RCC 7860 (cell line): ENCODE measurements around the gene C1orf35.
A peak's percentile ranks its signal among the peaks of the same experiment; 100 is the strongest.
"Not testable (repeated sequence)": the region's sequence is repeated elsewhere in the genome, so short reads cannot be mapped to it uniquely, and the experiment has no call there.

Experiments
- DNase-seq: peaks from one replicate; pipeline ENCODE4 v3.0.0-alpha.2; 2015; ENCODE audit warnings: low spot score
- FAIRE-seq: peaks from 2 replicates; lab custom pipeline; 2012; peaks lifted over from hg19 to GRCh38; lab: Jason Lieb, UNC

The C1orf35 gene

DNA sequence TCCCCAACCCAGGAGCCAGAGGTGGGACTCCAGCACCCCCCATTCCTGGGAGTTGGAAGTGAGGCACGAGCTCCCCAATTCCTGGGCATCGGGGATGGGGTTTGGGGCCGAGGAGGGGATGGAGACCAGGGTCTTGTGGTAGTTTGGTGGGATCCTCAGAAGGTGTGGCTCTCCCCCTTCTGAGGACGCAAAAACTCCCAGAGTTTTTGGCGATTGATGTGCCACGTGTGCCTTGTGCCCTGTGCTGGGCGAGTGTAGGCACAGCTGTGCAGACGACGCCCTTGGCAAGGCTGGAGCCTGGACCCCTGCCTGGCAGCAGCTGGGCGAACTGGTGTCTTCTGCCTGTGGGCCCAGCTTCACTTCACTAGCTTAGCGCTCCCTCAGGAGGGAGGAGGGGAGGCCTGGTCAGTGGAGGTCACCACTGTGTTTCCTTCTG, 39.6 kb upstream of the C1orf35 start:
- no peak for DNase-seq
- no peak for FAIRE-seq

DNA sequence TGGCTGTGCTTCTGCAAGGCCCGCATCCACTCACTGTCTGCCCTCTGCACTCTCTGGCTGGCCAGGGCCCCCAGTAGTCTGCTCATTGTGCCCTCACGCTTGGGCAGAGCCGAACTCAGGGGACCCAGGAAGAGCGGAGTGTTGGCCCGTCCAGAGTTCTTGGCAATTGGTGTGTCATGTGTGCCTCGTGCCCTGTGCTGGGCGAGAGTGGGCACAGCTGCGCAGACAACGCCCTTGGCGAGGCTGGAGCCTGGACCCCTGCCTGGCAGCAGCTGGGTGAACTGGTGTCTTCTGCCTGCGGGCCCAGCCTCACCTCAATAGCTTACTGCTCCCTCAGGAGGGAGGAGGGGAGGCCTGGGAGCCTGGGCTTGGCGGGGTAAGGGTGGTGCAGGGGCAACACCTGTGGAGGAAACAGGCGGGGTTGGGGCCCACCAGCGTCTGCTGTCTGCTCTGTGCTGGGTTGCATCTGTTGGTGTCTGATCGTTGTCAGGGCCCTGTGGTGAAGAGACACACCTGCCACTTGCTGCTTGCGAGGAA, 39.1 kb upstream of the C1orf35 start:
- FAIRE-seq = no peak

DNA sequence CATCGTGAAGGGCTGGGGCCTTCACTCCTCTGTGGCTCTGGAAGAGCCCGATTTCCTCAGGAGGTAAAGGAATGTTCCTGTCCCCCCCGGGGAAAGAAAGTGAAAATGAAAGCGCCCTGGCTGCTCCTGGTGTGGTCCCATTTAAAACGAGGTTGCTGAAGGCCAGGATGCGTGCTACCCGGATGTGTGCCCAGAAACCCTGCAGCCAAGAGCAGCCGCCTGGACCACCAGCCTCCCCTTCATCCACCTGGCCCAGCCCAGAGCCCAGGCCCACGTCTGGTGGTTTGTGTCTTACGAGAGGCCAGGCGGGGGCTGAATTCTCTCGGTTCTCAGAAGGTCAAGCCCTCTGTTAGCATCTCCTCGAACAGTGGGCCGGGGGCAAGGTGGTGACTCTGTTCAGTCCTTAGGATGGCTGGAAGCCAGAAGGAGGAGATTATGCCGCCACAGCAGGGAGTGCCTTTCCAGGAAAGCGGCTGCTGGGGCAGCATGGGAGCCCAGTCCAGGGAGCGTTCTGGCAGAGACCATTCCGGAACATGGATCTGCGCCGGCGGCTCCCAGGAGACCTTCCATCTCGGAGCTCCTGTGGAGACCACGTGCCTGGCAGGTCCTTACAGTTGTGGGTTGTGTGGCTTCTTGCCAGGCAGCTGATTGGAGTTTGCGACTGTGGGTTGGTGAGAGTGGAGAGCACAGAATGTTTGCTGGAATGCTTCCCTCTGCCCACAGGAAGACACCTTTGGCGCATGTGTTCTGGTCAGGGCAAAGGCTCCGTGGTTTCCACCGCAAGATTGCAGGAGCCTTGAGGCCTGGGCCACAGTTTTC, 38.3 kb upstream of the C1orf35 start:
- peak; percentile 88 for DNase-seq

More for the DNA sequence above, 39.1 kb upstream of the C1orf35 start:
- no peak for DNase-seq

DNA sequence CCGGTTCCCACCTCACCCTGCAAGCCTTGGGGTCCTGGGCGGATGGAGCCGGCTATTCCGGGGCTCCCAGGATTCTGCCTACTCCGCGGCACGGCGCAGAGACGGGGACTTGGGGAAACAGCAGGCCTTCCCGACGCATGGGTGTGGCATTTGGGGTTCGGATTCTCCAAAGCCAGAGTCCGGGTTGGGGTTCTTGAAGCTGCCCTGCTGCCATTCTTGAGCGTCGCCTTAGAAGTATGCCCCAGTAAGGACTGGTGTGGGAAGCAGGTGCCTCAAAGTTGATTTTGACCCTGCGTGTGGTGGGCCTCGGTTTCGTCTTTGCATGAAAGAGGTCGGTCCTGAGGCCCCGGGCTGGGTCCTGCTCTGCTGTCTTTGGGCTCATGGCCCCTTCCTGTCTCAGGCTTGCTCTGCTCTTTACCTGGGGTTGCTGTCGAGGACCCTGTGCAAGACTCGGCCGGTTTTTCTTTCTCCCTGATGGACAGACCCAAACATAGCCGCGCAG, 37.6 kb upstream of the C1orf35 start:
- no peak for FAIRE-seq
- DNase-seq = no peak

More for the DNA sequence above, 38.3 kb upstream of the C1orf35 start:
- FAIRE-seq = peak; percentile 81

DNA sequence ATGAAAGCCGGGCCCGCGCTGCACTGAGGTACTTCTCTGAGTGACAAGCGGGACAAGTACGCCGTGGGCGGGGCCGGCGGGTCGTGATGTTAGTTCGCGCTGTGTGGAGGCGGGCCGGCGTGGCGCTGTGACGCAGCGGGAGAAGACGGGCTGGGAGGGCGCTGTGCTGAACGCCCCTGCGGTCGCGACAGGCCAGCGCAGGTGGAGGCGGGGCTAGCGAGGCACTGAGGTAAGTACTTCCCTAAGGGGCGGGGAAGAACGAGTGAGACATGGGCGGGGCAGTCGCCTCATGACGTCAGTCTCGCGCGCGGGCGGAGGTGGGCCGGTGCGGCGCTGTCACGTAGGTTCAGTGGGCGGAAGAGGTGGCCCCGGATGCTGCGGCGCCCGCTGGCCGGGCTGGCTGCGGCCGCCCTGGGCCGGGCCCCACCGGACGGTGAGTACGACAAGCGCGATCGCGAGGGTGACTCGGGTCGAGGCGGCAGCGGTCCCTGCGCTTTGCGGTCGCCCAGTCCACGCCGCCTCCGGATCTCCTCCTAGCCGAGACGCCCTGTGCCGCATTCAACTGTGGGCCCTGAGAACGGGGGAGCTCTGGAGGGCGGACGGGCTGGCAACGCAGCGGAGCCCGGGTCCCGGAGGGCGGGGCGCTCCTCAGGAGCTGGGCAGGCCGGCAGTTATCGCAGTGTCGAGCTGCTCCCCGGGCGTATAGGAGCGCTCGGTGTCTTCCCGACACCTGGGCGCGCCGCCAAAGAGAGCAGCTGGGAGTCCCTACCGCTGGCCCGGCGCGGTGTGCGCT, 37.0 kb upstream of the C1orf35 start, which contains the start of gene GUK1:
GUK1 (plus strand) TSS at position 349 of the 793 bp plus-strand sequence; CDS start at position 373, 24 bp downstream.
- DNase-seq (peak; percentile 99), FAIRE-seq (peak; percentile 73)

DNA sequence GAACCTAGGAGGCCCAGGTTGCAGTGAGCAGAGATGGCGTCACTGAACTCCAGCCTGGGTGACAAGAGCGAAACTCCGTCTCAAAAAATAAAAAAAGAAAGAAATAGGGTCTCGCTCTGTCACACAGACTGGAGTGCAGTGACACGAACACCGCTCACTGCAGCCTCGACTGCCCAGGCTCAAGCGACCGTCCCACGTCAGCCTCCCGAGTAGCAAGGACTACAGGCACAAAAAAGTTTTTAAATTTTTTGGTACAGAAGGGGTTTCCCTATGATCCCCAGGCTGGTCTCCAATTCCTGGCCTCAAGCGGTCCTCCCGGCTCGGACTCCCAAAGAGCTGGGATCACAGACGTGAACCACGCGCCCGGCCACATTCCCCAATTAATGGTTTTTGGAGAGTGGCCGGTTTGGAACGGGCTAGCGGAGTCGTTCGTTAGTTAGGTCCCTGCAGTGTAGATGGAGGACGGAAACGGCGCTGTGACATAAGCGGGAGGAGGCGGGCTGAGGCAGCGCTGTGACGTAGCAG, 36.3 kb upstream of the C1orf35 start:
- DNase-seq (no peak), FAIRE-seq (no peak)

DNA sequence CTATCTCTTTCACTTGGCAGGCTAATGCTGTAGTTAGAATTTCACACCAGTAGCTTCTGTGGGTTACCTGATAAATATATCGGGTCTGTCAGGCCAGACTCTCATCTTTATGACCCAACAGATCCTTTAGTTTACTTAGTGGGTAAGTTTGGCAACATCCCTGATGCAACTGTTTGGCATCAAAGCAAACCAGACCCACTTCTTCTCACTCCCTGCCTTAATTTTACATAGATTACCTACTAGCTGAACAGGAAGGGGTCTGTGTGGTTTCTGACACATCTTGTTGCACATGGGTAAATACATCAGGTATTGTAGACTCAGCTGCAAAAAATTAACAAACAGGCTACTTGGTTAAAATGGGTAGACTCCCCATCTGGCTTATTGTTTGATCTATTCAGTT, 33.8 kb upstream of the C1orf35 start:
- FAIRE-seq (no peak), DNase-seq (no peak)

DNA sequence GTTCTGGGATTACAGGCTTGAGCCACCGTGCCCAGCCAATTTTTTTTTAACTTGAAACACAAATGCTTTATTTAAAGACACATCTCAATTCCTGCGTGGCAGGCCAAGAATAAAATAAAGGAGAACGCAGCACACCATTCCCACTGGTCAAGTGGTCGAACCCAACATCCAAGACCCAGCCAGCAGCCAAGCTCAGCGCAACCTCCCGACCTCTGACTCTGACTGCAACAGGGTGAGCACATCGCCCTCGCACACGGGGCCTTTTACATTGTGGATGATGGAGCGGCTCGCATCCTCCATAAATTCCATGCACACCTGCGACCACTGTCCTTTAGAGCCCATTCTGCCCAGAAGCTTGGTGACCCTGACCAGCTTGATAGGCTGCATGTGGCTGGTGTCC, 31.5 kb upstream of the C1orf35 start:
- DNase-seq = no peak
- FAIRE-seq = no peak

DNA sequence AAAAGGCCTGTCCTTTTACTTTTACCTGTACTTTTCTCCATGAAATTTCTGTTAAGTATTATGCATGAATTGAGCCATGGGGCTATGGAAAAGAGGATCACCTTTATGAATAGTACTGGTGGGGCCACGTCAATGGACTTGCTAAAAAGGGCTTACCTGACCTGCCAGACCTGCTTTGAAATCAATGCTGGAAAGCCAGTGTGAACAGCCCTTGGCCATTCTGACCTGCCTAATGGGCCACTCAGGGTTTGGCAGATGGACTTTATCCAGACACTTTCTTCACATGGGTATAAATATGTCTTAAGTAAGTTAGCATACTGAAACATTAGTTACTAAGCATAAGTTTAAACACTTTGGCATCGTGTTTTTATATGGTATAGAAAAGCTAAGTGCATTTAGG, 28.6 kb upstream of the C1orf35 start:
- no peak for FAIRE-seq
- DNase-seq = no peak

DNA sequence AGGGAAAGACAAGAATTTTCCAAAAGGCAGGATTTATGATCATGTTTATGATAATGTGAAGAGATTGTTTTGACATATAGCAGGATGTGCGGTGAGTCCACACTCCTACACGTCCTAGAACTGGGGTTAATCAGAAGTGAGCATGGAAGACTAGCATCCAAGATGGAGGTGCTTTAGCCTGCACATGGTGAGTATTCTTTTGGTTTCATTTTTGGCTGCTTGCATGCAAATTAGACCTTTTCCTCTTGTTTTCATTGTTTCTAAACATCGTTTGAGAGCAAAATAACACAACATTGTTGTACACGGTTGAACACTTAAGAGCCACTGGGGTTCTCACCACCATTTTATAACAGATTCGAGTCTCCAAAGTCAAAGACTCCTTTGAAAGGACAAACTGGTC, 22.1 kb upstream of the C1orf35 start:
- DNase-seq = no peak
- FAIRE-seq = no peak

DNA sequence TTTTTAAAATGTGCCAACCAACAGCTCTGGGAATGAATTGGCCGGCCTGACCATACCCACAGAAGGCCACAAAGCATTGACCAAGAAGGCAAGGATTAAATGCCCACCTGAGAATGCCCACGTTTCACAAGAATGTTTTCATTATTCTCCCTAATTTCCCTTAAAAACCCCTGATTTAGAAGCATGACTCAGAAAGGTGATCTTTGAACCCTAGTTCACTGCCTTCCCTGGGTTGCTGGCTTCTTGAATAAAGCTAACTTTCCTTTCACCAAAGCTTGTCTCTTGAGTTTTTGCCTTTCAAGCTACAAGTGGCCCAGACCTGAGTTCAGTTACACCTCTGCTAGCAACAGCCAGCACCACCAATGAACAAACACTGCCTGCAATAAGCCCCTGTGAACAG, 20.4 kb upstream of the C1orf35 start:
- DNase-seq = no peak
- no peak for FAIRE-seq

DNA sequence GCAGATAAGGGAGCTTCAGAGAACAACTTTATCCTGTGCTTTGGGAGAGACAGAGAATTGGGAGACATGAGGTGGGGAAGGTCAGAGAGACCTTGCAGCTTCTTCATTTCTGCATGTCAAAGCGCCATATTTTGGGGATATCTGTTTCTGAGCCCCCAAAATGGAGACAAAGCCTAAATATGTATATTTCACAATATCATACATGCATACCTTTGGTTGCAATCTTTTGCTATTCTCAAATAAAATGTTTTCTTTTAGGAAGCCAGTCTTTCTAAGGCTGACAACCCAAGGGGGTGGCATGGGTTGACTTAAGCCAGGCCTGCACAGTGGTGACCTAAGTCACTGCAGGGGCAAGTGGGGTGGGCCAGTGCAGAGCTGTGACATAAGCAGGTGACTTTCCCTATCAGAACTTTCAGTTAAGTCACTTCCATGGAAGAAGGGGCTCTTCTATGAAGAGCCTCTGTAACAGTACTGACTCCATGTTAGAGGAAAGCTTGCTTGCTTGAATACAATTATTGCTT, 19.9 kb upstream of the C1orf35 start:
- DNase-seq (no peak), FAIRE-seq (no peak)

DNA sequence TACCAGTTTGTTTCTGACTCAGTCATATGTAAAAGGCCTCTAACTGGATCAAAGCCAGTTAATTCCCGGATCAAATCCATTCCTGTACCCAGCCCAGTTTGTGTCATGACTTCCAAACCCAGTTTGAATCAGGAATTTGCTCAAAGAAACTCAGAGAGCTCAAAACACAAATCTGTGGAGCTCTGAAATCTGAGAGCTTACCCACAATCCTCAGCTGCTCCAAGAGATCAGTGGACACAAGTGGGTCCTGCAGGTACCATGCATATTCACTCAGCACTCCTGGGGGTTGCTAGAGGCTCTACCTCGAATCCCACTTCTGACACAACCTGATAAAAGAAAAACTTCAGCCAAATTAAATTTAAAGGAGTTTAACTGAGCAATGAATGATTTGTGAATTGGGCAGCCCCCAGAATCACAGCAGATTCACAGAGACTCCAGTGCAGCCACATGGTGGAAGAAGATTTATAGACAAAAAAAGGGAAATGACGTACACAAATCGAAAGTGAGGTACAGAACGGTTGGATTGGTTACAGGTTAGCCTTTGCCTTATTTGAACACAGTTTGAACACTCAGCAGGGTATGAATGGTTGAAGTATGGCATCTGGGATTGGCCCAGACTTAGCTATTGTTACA, 17.8 kb upstream of the C1orf35 start:
- no peak for DNase-seq
- FAIRE-seq = no peak

DNA sequence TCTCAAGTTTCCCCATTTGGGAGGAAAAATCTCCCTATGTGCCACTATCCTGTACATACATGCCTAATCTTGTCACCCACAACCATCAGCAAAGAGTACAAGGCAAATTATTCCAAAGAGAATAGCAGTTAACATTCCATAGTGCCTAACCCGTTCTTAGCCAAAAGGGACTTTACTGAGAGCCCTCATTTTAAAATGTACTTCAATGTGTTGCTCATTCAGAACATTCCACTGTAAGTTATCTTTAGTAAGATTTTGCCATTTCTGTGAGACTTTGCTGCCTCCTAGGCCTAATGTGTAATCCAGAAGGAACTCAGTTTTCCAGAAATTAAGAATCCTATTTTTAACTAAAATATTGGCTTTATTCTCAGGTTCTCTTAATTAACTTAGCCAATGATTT, 17.2 kb upstream of the C1orf35 start:
- DNase-seq (no peak), FAIRE-seq (no peak)

DNA sequence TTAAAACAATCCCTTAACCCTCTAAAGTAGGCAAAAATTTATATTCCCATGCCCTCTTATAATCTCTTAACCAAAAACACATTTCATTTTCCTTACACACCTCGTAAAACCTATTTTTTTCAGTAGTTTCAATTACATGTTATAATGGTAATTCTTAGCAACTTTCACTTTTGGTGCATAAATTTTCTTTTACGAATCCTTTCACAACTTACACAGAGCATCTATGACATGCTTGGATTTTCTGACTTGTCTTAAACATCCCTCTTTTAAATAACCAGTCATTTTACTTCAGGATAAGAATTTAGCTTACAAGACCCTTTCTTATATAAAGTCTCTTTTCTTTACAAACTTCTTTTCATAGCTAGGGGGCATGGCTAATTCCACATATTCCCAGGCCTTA, 14.9 kb upstream of the C1orf35 start:
- no peak for DNase-seq
- FAIRE-seq = no peak

DNA sequence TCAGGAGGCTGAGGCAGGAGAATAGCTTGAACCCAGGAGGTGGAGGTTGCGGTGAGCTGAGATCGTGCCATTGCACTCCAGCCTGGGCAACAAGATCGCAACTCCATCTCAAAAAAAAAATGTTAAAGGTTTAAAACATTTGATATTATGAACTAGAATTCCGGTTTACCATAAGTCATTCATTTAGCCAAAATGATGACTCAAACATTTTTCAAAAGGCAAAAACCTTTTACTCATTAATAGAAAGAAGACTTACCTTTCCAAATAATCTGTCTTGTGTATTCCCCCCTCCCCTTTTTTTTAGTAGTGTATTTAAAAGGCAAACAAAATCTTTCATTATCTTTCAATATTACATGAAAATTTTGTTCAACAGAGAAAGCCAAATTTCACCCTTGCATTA, 14.2 kb upstream of the C1orf35 start:
- FAIRE-seq = no peak
- DNase-seq = no peak

DNA sequence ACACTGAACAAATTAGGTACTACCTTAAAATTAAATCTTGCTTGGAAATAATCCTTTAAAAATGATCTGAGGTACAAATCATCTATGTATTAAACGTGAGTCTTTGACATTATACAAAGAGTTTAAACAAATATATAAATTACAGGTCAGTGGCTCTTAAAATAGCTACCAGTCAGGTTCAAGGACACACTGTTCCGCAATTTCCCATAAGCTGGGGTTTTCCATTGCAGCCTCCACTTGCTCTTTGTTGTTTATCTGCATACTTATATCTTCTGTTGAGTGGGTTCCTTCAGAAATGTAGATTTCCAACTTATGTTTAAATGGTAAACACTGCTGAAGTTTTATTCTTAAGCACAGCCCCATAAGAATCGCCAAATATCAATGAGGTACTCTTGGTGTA, 11.7 kb upstream of the C1orf35 start:
- FAIRE-seq (no peak), DNase-seq (no peak)

DNA sequence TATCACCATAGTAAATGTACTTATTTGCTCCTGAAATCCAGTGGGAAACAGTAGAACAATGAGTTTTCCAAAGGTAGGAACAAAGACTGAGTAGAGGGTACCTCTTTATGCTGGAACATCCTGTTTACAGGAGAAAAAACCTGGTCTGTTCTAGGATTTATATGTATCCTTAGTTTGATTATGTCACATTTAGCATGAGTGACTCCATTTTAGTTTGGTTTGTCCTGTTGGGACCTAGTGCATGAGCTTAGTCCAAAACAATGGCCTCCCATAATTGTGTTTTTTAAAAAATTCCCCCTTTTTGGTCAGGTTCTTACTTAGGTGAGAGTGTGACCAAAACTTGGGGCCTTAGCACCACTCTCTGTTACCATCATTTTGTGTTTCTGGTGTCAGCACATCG, 9.5 kb upstream of the C1orf35 start:
- FAIRE-seq (no peak), DNase-seq (no peak)

DNA sequence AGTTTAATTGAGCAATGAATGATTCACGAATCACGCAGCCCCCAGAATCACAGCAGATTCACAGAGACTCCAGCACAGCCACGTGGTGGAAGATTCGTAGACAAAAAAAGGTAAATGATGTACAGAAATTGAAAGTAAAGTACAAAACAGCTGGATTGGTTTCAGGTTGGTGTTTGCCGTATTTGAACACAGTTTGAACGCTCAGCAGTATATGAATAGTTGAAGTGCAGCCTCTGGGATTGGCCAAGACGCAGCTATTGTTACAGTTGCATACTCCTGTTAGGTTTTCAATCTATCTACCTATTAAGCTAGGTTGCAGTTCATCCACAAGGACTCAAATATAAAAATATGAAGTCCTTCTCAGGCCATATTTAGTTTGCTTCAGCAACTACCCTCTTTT, 9.0 kb upstream of the C1orf35 start:
- no peak for FAIRE-seq
- DNase-seq = no peak

DNA sequence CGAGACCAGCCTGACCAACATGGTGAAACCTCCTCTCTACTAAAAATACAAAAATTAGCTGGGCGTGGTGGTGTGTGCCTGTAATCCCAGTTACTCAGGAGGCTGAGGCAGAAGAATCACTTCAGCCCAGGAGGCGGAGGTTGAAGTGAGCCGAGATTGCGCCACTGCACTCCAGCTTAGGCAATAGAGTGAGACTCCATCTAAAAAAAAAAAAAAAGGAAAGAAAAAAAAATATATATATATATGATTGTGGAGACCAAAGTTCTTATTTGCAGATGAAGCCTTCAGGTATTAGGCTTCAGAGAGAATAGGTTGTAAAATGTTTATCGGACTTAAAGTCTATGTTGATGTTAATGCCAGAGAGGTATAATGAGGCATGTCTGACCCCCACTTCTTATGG, 8.2 kb upstream of the C1orf35 start:
- not testable (repeated sequence) for FAIRE-seq, DNase-seq

DNA sequence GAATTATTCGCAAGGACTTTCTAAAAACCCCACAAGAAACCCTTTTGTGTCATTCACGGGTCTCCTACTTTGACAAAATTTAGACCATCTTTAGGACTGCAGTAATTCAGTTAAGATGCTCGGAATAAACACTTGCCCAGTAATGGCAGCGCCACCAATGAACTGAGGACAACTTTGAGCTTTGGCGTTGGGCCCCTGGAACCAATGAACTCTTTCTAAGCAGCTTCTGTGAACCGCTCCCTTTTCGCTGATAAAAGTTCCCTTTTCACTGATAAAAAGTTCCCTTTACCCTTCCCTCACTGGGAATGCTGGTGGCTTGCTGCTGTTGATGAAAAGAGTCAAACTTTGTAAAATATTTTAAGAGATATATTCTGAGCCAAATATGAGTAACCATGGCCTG, 7.4 kb upstream of the C1orf35 start:
- no peak for DNase-seq
- FAIRE-seq = no peak
